K562 (cell line): ENCODE measurements around the gene KBTBD12.

Experiments used
- HDAC8 ChIP-seq: fragments of 450-650 bp; IDR thresholded peaks from 2 replicates; pipeline ENCODE4 v1.6.1; 2016; ENCODE audit warnings: mild to moderate bottlenecking, missing genetic modification characterization, moderate library complexity, missing compliant biosample characterization
- ZNF184 ChIP-seq: sonication (generic); formaldehyde crosslinking; IDR thresholded peaks from 2 replicates; pipeline ENCODE4 v1.5.0; 2020; ENCODE audit warnings: missing genetic modification reagents

DNA sequence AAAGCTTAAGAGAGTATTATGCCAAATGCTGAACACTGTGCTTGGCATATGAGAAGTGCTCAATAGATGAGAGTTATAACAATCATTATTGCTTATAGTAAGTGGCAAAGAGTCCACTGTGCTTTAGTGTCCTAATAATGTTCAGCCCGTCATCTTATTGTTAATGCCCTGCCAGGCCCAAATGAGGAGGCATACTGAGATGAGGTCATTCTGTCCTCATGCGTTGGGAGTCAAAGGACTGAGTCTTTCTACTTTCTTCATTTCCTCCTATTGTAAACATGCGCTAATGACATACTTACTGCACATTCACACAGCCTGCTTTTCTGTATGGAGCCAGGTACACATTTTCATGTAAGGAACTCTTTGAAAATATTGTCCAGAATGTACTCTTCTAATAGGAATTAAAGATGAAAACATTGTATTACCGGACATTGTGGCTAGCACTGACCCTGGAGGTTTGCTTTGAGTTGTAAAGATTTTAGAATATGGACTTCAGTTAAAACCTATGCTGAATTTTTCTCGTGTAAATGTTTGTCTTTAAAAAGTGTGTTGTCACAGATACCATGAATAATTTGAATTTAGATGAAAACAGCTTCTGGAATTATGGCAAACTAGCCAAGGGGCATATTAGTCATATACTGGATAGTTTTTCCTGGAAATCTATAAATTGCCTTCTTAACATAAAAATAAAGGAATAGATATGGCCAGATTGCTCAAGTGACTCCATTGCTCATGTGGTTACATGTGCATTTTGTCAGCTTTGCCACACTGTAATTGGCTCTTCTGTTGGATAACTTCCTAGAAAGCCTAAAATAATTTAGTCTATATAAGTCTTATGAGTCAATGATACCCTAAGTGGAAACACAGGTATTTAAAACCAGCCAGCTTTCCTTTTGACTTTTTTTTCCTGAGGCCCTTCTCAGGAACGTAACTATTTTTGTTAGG is 38.3 kb downstream of the KBTBD12 start:
- no peak for TF ChIP-seq HDAC8 (tag)
- TF ChIP-seq ZNF184 (CRISPR knock-in tag), result no peak
